HEK293 (cell line): Measurements from ENCODE around the gene BRAT1.
"Not testable (repeated sequence)": the region's sequence is repeated elsewhere in the genome, so short reads cannot be mapped to it uniquely, and the experiment has no call there.

Experiments
- CTCF ChIA-PET: fragments of 350-600 bp; formaldehyde crosslinking; extraction: SDS; loops from one replicate; lab custom pipeline; 2021; ENCODE audit warnings: antibody characterized with exemption; lab: Yijun Ruan, JAX
- POLR2A ChIA-PET: fragments of 300-600 bp; formaldehyde crosslinking; extraction: SDS; loops from one replicate; lab custom pipeline; 2020; ENCODE audit warnings: antibody characterized with exemption, inconsistent platforms; lab: Yijun Ruan, JAX
- H3K27ac ChIP-seq: fragments of 200-500 bp; sonication (Bioruptor generic); 2 replicates; pipeline ENCODE4 v1.5.1; 2014; ENCODE audit warnings: low read depth, low read length, control low read depth, inconsistent platforms; ENCODE audit errors: extremely low read depth
- H3K36me3 ChIP-seq, 2 experiments: fragments of 200-500 bp in 1 of 2; sonication (Bioruptor generic) in 1 of 2; 1 replicate in 1 of 2; 2 replicates in 1 of 2; pipeline ENCODE4 v1.5.1; 2014 to 2017; ENCODE audit warnings: inconsistent platforms in 2 of 2, low read length in 2 of 2; ENCODE audit not compliant: control insufficient read depth in 2 of 2, insufficient read depth in 1 of 2
- H3K4me1 ChIP-seq: fragments of 200-500 bp; sonication (Bioruptor generic); 2 replicates; pipeline ENCODE4 v1.5.1; 2014; ENCODE audit warnings: mild to moderate bottlenecking, low read length, inconsistent platforms; ENCODE audit not compliant: control insufficient read depth, insufficient read depth
- H3K4me3 ChIP-seq: 2 replicates; pipeline ENCODE4 v1.5.1; 2011; ENCODE audit warnings: low read depth, mild to moderate bottlenecking, control low read depth, low read length, moderate library complexity
- H3K9me3 ChIP-seq: fragments of 200-500 bp; sonication (Bioruptor generic); 2 replicates; pipeline ENCODE4 v1.5.1; 2014; ENCODE audit warnings: low read depth, low read length, inconsistent platforms; ENCODE audit not compliant: control insufficient read depth, insufficient read depth
- KLF10 ChIP-seq: fragments of 450-650 bp; IDR thresholded peaks from 2 replicates; pipeline ENCODE4 v1.5.1; 2018; ENCODE audit warnings: missing biosample characterization, mild to moderate bottlenecking, missing genetic modification characterization
- PRDM2 ChIP-seq: fragments of 450-650 bp; formaldehyde crosslinking; IDR thresholded peaks from 2 replicates; pipeline ENCODE4 v1.5.1; 2016; ENCODE audit warnings: missing biosample characterization, missing genetic modification characterization, borderline replicate concordance
- REST ChIP-seq: fragments of 450-650 bp; formaldehyde crosslinking; IDR thresholded peaks from 2 replicates; pipeline ENCODE4 v1.5.1; 2016; ENCODE audit warnings: missing biosample characterization, missing genetic modification characterization
- SALL2 ChIP-seq: fragments of 450-650 bp; formaldehyde crosslinking; IDR thresholded peaks from 2 replicates; pipeline ENCODE4 v1.5.0; 2017; ENCODE audit warnings: missing biosample characterization, mild to moderate bottlenecking, missing genetic modification characterization, borderline replicate concordance
- SP3 ChIP-seq: fragments of 450-650 bp; formaldehyde crosslinking; IDR thresholded peaks from 2 replicates; pipeline ENCODE4 v1.5.1; 2016; ENCODE audit warnings: missing biosample characterization, missing genetic modification characterization
- ZBTB20 ChIP-seq: fragments of 450-650 bp; formaldehyde crosslinking; IDR thresholded peaks from 2 replicates; pipeline ENCODE4 v1.5.1; 2016; ENCODE audit warnings: missing biosample characterization, missing genetic modification characterization
- ZFP3 ChIP-seq: fragments of 450-650 bp; formaldehyde crosslinking; IDR thresholded peaks from 2 replicates; pipeline ENCODE4 v1.5.1; 2016; ENCODE audit warnings: low read depth, missing biosample characterization, missing genetic modification characterization
- ZNF121 ChIP-seq: fragments of 450-650 bp; formaldehyde crosslinking; IDR thresholded peaks from 2 replicates; pipeline ENCODE4 v1.5.1; 2016; ENCODE audit warnings: missing biosample characterization, missing genetic modification characterization
- ZNF155 ChIP-seq: fragments of 450-650 bp; formaldehyde crosslinking; IDR thresholded peaks from 2 replicates; pipeline ENCODE4 v1.5.1; 2016; ENCODE audit warnings: missing biosample characterization, missing genetic modification characterization
- ZNF18 ChIP-seq: fragments of 450-650 bp; formaldehyde crosslinking; IDR thresholded peaks from 2 replicates; pipeline ENCODE4 v1.5.1; 2016; ENCODE audit warnings: missing biosample characterization, missing genetic modification characterization
- ZNF26 ChIP-seq: fragments of 450-650 bp; formaldehyde crosslinking; IDR thresholded peaks from 2 replicates; pipeline ENCODE4 v1.5.1; 2016; ENCODE audit warnings: missing biosample characterization, missing genetic modification characterization
- ZNF280C ChIP-seq: fragments of 450-650 bp; formaldehyde crosslinking; IDR thresholded peaks from 2 replicates; pipeline ENCODE4 v1.5.1; 2016; ENCODE audit warnings: missing biosample characterization, missing genetic modification characterization
- ZNF394 ChIP-seq: fragments of 450-650 bp; formaldehyde crosslinking; IDR thresholded peaks from 2 replicates; pipeline ENCODE4 v1.5.1; 2016; ENCODE audit warnings: missing biosample characterization, missing genetic modification characterization, mild to moderate bottlenecking, moderate library complexity, borderline replicate concordance
- ZNF639 ChIP-seq: fragments of 450-650 bp; formaldehyde crosslinking; IDR thresholded peaks from 2 replicates; pipeline ENCODE4 v1.5.1; 2016; ENCODE audit warnings: missing biosample characterization, missing genetic modification characterization
- ZNF677 ChIP-seq: fragments of 450-650 bp; IDR thresholded peaks from 2 replicates; pipeline ENCODE4 v1.5.0; 2018; ENCODE audit warnings: missing biosample characterization, mild to moderate bottlenecking, missing genetic modification characterization, moderate library complexity
- ZNF701 ChIP-seq: fragments of 450-650 bp; formaldehyde crosslinking; IDR thresholded peaks from 2 replicates; pipeline ENCODE4 v1.5.1; 2016; ENCODE audit warnings: missing biosample characterization, missing genetic modification characterization

The BRAT1 gene

GRCh38 chr7:2563955-2564354, 8.6 kb upstream of the BRAT1 start:
- H3K27ac ChIP-seq, CTCF ChIA-PET, POLR2A ChIA-PET, H3K4me3 ChIP-seq, H3K4me1 ChIP-seq, H3K36me3 ChIP-seq, H3K9me3 ChIP-seq: not testable (repeated sequence)
- TF ChIP-seq ZNF18 (tag by site-specific recombination) = 0 out of 2 replicates have a peak, but pooled peaks have one; percentile 16
- peak; percentile 65 for TF ChIP-seq ZNF121 (tag by site-specific recombination)

GRCh38 chr7:2559283-2559950, 4.1 kb upstream of the BRAT1 start:
- POLR2A ChIA-PET = interaction anchor here (0.6 kb wide), 1 partner anchor 107 kb away, joined by 4 read pairs; no protein-coding TSS in a partner anchor
- Histone ChIP-seq H3K36me3 (peaks cover 0 to 6% of the 10 kb centered on the region in 2 experiments; a peak in 1 of 3 replicates), H3K4me3 (peak overlapping the region; percentile 71), H3K4me1 (no peaks in the 10 kb centered on the region), H3K27ac (peak overlapping the region; percentile 76; the same call in 1 of the 2 replicates), H3K9me3 (no peaks in the 10 kb centered on the region)
- CTCF ChIA-PET = interaction anchor here (0.6 kb wide), 1 partner anchor 86 kb away, joined by 3 read pairs; no protein-coding TSS in a partner anchor
- TF ChIP-seq ZNF26 = no peak
- 0 out of 2 replicates have a peak, but pooled peaks have one; percentile 4 for TF ChIP-seq KLF10 (tag by site-specific recombination)
- no peak for TF ChIP-seq SALL2 (tag by site-specific recombination)
- TF ChIP-seq ZNF701 (tag by site-specific recombination) = no peak
- no peak for TF ChIP-seq ZFP3 (tag by site-specific recombination)
- TF ChIP-seq SP3 (tag by site-specific recombination) = 0 out of 2 replicates have a peak, but pooled peaks have one; percentile 11
- no peak for TF ChIP-seq ZNF639 (tag by site-specific recombination)
- TF ChIP-seq ZNF394 (tag by site-specific recombination) = no peak
- TF ChIP-seq PRDM2 (tag by site-specific recombination) = no peak
- TF ChIP-seq REST (tag by site-specific recombination) = no peak
- no peak for TF ChIP-seq ZNF280C
- TF ChIP-seq ZBTB20 (tag by site-specific recombination) = 0 out of 2 replicates have a peak, but pooled peaks have one; percentile 55
- 0 out of 2 replicates have a peak, but pooled peaks have one; percentile 1 for TF ChIP-seq ZNF677 (tag by site-specific recombination)
- TF ChIP-seq ZNF155 (tag by site-specific recombination) = no peak
